HFFc6 (cell line): ENCODE data around the gene ZMAT5. TPM values are rescaled to one million over a fixed set of nuclear protein-coding genes. Genes with fewer than 3 reads are reported as not detected.

Experiments
- DNase-seq: peaks from one replicate; pipeline ENCODE4 v3.0.0-alpha.2; 2018
- H3K27ac Mint-ChIP-seq: 2 replicates; pipeline ENCODE4 v1.8.0; 2020; ENCODE audit warnings: mild to moderate bottlenecking, mixed read lengths
- H3K27me3 Mint-ChIP-seq: 2 replicates; pipeline ENCODE4 v1.8.0; 2021; ENCODE audit warnings: mild to moderate bottlenecking, moderate library complexity, mixed read lengths; ENCODE audit not compliant: insufficient read depth
- H3K36me3 Mint-ChIP-seq: 2 replicates; pipeline ENCODE4 v1.8.0; 2021; ENCODE audit warnings: low read depth, mixed read lengths
- H3K4me1 Mint-ChIP-seq: 2 replicates; pipeline ENCODE4 v1.8.0; 2020; ENCODE audit warnings: low read depth, mixed read lengths
- H3K4me3 Mint-ChIP-seq: 2 replicates; pipeline ENCODE4 v1.8.0; 2020; ENCODE audit warnings: mild to moderate bottlenecking, moderate library complexity, mixed read lengths
- H3K9me3 Mint-ChIP-seq: 2 replicates; pipeline ENCODE4 v1.8.0; 2020; ENCODE audit warnings: mild to moderate bottlenecking, mixed read lengths
- total RNA-seq, 6 experiments: library from RNA; stranded (reverse); fragmentation: NEBNext Ultra II Directional; extraction: Animal tissue kit (Norgen Biotek cat#: 25700); gene quantifications; 2 replicates in 1 of 6; 3 replicates in 5 of 6; pipeline ENCODE4 v1.2.3, GENCODE V29; 2021
- TF ChIP-seq, protein P1 (sequence below): fragments of 200-600 bp; sonication (generic); IDR thresholded peaks from 2 replicates; pipeline ENCODE4 v1.5.0; 2021; ENCODE audit warnings: antibody characterized with exemption, mild to moderate bottlenecking

The ZMAT5 gene
- total RNA-seq, 6 experiments from 2014 or later, result 24.9 to 28.6 (median 26.1) TPM

DNA sequence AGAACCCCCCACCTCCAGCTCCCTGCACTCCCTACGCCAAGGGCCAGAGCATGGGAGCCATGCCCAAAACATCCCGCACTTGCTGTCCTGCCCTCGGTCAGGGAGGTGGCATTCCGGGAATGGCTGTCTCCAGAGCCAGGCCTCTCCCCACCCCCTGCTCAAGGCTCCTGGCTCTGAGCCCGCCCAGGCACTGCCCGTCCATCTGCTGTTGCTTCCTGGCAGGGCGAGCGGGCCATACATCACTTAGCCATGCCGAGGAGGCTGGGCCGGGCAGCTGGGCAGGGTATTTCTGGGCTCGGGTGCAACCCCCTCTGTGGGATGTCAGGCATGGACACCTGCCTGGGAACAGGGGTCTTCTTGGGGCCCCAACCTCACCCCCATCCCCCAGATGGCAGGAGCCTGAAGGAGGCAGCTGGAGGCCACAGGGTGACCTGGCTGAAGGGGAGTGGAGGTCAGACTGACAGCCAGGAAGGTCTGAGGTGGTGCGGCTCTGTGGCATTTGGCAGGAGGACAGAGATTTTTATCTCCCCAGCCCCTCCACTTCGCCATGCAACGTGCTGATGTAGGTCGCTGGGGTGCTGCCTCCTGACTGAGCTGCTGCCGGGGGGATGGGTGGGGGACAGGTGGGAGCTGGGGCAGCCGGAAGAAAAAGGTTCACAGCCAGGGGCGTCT lies 55.7 kb downstream of the ZMAT5 start:
- DNase-seq, result no peak
- H3K27me3 Mint-ChIP-seq, result peaks cover 45% of the 10 kb centered on the region
- TF ChIP-seq, protein P1, sequence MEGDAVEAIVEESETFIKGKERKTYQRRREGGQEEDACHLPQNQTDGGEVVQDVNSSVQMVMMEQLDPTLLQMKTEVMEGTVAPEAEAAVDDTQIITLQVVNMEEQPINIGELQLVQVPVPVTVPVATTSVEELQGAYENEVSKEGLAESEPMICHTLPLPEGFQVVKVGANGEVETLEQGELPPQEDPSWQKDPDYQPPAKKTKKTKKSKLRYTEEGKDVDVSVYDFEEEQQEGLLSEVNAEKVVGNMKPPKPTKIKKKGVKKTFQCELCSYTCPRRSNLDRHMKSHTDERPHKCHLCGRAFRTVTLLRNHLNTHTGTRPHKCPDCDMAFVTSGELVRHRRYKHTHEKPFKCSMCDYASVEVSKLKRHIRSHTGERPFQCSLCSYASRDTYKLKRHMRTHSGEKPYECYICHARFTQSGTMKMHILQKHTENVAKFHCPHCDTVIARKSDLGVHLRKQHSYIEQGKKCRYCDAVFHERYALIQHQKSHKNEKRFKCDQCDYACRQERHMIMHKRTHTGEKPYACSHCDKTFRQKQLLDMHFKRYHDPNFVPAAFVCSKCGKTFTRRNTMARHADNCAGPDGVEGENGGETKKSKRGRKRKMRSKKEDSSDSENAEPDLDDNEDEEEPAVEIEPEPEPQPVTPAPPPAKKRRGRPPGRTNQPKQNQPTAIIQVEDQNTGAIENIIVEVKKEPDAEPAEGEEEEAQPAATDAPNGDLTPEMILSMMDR, result no peak
- H3K36me3 Mint-ChIP-seq, result no peaks in the 10 kb centered on the region
- H3K4me1 Mint-ChIP-seq, result no peaks in the 10 kb centered on the region
- no peaks in the 10 kb centered on the region for H3K9me3 Mint-ChIP-seq
- H3K27ac Mint-ChIP-seq, result no peak overlapping the region
- no peak overlapping the region for H3K4me3 Mint-ChIP-seq

DNA sequence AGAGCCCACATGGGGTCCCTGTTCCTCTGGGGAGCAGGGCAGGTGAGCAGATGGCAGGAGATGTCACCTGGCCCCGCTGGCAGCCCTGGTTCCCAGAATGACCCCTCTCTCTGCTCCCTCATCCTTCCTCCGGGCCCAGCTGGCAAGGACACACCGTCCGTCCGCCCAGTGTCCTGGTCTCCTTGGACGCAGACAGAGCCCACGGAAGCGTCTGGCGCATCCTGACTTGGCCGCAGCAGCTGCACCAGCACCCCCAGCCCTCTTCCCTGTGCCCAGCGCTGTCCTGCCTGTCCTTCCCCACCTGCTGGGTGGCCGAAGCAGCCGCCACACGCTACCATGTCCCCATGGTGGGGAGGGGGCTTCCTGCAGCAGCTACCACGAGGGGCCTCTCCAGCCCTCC lies 56.6 kb downstream of the ZMAT5 start:
- H3K27ac Mint-ChIP-seq, result no peak overlapping the region
- DNase-seq, result no peak
- H3K9me3 Mint-ChIP-seq, result no peaks in the 10 kb centered on the region
- TF ChIP-seq, protein P1, result no peak
- no peaks in the 10 kb centered on the region for H3K4me1 Mint-ChIP-seq
- no peak overlapping the region for H3K4me3 Mint-ChIP-seq
- no peaks in the 10 kb centered on the region for H3K36me3 Mint-ChIP-seq
- peaks cover 45% of the 10 kb centered on the region for H3K27me3 Mint-ChIP-seq

DNA sequence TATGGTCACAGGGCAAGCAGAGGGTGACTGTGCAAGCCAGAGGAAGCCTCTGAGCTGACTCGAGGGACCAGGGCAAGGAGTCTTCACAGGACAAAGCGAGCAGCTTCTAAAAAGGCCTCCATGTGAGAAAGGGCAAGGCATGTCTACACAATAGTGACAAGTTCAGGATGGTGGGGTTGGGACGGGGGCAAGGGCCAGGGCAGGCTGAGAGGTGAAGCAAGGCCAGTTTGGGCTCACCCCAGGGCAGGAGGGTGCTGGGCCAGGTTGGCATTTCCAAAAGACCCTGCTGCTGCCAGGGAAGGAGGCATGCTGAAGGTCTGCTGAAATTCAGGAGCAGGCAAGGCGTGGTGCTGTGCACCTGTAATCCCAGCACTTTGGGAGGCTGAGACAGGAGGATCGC lies 59.3 kb downstream of the ZMAT5 start:
- H3K4me1 Mint-ChIP-seq, result no peaks in the 10 kb centered on the region
- peaks cover 35% of the 10 kb centered on the region for H3K27me3 Mint-ChIP-seq
- DNase-seq, result no peak
- no peaks in the 10 kb centered on the region for H3K36me3 Mint-ChIP-seq
- H3K27ac Mint-ChIP-seq, result no peak overlapping the region
- TF ChIP-seq, protein P1, result no peak
- H3K4me3 Mint-ChIP-seq, result no peak overlapping the region
- no peaks in the 10 kb centered on the region for H3K9me3 Mint-ChIP-seq

DNA sequence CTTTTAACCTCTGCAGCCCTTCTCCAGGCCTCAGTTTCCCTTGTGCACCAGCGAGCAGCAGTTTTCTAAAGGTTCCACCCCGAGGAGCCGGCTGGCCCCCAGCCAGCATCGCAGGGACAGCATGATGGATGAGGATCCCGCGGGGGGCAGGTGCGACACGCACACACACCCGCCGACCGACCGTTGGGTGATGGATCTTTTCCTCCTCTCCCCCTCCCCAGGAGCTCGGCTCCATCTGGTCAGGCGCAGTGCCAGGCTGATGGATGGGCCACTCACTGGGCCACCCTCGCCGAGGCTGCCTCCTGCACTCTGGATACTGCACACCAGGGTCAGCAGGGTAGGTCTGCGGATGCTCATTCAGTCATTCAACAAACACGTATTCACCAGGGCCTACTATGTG lies 59.8 kb downstream of the ZMAT5 start:
- no peaks in the 10 kb centered on the region for H3K36me3 Mint-ChIP-seq
- no peak overlapping the region for H3K27ac Mint-ChIP-seq
- no peak overlapping the region for H3K4me3 Mint-ChIP-seq
- peaks cover 36% of the 10 kb centered on the region for H3K27me3 Mint-ChIP-seq
- no peak for DNase-seq
- no peaks in the 10 kb centered on the region for H3K9me3 Mint-ChIP-seq
- peaks cover 3% of the 10 kb centered on the region for H3K4me1 Mint-ChIP-seq
- TF ChIP-seq, protein P1, result no peak

DNA sequence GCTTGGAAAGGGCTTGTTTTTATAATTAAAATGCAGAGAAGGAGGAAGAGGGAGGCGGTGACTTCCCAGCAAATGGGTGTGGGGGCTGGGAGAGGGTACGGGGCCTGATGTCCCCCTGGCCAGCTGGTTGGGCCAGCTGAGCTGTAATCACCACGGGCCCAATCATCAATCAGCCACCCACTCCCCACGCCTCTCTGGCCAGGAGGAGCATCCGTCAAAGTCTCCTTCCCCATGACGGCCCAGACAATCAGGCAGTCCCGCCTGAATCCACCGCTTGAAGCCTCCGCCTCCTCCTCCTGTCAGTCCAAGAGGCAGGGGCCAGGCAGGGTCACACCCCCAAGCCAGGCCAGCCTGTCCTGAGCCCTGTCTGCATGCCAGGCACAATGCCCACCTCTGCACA lies 60.3 kb downstream of the ZMAT5 start:
- Mint-ChIP-seq H3K4me1 (peaks cover 8% of the 10 kb centered on the region), H3K36me3 (no peaks in the 10 kb centered on the region), H3K4me3 (no peak overlapping the region), H3K27me3 (peaks cover 36% of the 10 kb centered on the region), H3K27ac (no peak overlapping the region), H3K9me3 (no peaks in the 10 kb centered on the region)
- TF ChIP-seq, protein P1, result no peak
- no peak for DNase-seq
